Right hindlimb (tissue), 1 donor: ENCODE measurements around the gene PLIN3.
"Not testable (repeated sequence)": the region's sequence is repeated elsewhere in the genome, so short reads cannot be mapped to it uniquely, and the experiment has no call there.

Experiments
- DNase-seq: peaks from one replicate; pipeline ENCODE4 v3.0.0-alpha.2; 2018

Gene PLIN3

DNA sequence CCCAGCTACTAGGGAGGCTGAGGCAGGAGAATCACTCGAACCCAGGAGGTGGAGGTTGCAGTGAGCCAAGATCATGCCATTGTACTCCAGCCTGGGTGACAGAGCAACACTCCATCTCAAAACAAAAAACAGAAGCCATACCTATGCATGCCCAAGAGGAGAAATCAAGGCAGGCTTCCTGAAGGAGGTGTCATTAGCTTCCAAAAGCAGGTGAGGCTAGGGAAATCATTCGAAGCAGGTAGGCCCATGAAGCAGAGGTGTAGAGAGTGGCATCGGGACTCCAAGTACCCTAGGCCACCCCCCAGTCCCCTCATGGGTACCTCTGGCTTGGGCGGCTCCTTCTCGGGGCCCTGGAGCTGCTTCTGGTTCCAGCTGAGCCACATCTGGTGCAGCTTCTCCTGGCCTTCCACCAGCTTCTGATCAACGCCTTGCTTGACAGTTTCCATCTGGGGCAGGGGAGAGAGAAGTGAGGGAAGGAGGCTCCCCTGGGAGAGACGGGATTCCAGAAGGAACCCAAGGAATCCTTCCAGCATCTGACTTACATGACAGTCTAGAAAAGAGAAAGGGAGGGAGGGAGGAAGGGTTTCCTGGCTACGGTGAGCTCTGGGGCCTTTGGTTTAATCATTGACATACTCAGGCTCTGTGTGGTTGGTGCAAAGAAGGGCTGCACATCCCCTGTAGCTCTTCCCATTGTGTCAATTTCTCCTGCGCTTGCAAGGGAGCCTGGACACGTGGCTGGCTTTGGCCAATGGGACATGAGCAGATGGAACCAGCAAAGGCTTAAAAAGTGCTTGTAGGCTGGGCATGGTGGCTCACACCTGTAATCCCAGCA, 22.9 kb downstream of the PLIN3 start:
- no peak for DNase-seq

DNA sequence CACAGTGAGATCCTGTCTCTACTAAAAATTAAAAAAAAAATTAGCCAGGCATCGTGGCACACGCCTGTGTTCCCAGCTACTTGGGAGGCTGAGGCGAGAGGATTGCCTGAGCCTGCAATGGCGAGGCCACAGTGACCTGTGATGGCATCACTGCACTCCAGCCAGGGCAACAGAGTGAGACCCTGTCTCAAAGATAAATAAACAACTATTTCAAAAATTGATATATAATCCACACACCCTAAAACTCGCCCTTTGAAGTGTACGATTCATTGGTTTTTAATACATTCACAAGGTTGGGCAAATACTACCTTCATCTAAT, 23.9 kb downstream of the PLIN3 start:
- no peak for DNase-seq

DNA sequence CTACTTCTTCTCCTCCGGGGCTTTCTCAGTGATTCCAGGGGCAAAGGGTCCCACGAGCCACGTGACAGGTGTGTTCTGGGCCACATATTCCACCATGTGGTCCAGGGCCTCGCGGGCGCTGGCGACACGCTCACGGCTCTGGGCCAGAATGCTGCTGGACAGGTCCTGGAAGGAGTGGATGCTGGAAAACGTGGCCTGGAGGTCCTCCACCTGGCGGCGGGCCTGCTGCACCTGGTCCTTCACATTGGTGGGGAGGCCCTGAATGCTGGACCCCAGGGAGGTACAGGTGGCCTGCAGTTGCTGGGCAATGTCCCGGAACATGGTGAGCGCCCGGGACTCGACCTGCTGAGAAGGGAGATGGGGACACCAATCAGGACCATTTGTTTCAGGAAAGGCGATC, 28.3 kb downstream of the PLIN3 start:
- no peak for DNase-seq

DNA sequence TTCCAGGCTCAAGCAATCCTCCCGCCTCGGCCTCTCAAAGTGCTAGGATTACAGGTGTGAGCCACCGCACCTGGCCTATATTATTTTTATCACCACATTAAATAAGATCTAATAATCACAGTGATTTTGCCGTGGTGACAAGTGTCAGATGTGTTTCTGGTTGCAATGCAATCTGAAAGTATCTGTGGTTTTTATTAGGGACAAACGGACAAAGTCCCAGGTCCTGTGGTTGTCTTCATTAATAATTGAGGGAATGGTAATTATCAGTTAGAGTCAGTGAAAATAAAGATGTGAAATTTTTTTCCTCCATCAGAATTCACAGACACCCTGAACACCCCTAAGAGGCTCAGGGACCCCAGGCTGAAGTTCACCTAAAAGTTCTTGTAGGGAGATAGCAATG, 34.7 kb downstream of the PLIN3 start:
- DNase-seq, result no peak

DNA sequence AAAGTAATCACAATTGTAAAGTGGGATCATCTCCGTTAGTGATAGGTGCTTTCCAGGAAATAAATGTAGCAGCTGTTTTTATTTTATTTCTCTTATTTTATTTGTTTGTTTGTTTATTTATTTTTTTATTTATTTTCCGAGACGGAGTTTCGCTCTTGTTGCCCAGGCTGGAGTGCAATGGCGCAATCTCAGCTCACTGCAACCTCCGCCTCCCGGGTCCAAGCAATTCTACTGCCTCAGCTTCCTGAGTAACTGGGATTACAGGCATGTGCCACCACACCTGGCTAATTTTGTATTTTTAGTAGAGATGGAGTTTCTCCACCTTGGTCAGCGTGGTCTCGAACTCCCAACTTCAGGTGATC, 35.5 kb downstream of the PLIN3 start:
- not testable (repeated sequence) for DNase-seq

DNA sequence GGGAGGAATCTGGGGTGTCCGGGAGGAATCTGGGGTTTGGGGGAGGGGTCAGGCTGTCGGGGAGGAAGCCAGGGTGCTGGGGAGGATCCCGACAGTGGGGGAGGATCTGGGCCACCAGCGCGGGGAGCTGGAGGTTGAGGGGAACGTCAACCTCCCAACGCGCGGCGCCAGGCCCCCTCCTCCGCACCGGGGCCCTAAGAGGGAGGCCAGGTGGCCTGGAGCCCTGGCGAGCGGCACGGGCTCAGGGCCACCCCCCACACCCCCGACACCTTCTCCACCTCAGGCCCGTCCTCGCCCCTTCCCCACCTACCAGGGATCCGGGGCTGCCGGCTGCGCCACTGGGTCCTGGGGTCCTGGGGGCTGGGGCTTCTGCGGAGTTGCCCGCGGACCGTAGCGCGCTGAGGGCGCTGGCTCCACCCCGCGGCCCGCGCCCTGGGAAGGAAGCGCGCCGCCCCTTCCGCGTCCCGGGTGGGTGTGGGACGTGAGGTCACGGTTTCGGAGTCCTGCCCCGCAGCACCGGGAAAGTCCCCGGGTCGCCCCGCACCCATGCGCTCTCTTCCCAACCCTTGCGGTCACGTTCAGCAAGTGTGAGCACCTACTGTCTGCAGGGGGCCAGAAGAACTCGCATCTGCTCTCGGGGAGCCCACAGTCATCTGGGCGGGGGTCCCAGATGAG, 36.0 kb downstream of the PLIN3 start, which contains the start of gene TICAM1:
Gene TICAM1 (minus strand): TSS at position 409 of the 675 bp plus-strand sequence. CDS start 13,335 bp downstream, outside the sequence.
- peak; percentile 71 for DNase-seq

DNA sequence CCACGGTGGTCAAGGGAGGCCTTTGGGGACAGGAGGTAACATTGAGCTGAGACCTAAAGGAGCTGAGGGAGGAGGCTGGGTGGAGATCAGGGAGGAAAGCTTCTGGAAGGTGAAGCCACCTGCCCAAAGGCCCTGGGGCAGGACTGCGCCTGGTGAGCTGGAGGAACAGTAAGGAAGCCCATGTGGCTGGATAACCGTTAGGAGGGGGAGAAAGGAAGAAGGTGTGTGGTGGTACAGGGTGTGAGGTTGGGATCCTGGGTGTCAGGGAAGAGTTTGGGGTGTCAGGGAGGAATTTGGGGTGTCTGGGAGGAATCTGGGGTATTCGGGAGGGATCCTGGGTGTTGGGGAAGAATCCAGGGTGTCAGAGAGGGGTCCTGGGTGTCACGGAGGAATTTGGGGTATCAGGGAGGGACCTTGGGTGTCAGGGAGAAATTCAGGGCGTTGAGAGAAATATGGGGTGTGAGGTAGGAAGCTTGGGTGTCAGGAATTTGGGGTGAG, 36.6 kb downstream of the PLIN3 start:
- DNase-seq, result no peak

DNA sequence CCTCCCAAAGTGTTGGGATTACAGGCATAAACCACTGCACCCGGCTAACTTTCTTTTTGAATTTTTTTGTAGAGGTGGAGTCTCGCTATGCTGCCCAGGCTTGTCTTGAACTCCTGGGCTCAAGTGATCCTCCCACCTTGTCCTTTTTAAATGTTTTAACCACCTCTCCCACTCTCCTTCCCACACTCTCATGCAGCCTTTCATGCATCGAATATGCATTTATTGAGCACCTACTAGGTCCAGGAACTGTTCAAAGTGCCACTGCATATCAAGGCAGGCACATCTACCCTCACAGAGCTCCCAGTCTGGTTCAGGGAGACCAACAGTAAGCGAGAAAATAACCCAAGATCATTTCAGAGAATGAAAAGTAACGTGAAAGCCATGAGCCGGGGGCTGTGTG, 37.1 kb downstream of the PLIN3 start:
- no peak for DNase-seq

DNA sequence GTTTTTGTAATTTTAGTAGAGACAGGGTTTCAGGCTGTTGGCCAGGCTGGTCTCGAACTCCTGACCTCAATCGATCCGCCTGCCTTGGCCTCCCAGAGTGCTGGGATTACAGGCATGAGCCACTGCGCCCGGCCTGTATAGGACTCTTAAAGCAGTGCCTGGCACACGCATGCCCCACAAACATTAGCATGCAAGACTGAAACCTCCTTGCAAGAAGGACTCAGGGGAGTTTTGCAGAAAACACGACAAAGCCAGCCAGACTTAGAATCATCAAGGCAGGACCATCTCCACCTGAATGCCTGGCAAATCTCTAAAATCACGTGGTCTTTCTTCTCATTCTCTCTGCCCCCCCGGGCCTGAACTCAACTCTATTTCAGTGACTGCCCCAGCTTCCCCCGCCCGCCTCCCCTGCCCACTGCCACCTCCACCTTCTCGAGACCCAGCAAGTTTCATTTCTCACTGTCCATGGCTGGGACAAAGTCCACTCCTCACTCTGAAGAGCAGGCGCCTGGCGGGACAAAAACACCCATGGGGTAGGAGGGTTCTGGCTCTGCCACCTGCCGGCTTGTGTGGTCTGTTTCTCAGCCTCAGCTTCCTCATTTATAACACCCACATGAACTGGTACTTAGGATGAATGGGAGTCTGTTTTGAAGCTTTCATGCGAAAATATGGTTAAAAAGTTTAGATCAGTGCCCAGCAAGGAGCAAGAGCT, 38.3 kb downstream of the PLIN3 start:
- DNase-seq, result no peak

DNA sequence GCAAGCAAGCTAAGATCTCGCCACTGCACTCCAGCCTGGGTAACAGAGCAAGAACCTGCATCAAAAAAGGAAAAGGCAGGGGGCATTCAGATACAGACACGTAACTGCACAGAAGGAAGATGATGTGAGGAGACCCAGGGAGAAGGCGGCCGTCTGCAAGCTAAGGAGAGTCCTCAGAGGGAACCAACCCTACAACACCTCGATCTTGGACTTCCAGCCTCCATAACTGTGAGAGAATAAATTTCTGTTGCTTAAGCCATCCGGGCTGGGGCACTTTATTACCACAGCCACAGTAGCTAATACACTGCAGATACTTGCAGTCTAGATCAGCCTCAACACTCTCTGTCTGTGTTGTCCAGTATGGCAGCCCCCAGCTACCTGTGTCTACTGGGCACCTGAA, 43.9 kb downstream of the PLIN3 start:
- DNase-seq, result no peak

DNA sequence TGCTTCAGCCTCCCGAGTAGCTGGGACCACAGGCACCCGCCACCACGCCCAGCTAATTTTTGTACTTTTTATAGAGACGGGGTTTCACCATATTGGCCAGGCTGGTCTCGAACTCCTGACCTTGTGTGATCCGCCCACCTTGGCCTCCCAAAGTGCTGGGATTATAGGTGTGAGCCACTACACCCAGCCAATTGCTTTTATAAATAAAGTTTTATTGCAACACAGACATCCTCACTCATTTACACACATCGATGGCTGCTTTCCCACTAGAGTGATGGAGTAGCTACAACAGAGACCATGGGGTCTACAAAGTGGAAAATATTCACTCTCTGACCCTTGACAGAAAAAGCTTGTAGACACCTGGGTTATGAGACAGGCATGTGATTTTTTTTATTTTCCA, 45.1 kb downstream of the PLIN3 start:
- not testable (repeated sequence) for DNase-seq

DNA sequence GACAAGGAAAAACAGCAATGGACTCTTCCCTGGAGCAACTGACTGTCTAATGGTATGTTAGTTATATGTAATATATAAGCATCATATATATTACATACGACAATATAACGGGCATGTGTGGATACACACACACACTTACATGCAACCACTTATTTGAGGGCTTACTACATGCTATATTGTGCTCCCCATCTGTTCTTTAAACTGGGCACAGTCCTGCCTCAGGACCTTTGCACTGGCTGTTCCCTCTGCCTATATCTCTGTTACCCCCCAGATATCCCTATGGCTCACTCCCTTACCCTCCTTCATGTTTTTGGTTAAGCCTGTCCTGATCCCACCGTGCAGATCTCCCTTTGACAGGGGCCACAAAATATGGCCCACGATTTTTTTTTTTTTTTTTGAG, 46.2 kb downstream of the PLIN3 start:
- no peak for DNase-seq

DNA sequence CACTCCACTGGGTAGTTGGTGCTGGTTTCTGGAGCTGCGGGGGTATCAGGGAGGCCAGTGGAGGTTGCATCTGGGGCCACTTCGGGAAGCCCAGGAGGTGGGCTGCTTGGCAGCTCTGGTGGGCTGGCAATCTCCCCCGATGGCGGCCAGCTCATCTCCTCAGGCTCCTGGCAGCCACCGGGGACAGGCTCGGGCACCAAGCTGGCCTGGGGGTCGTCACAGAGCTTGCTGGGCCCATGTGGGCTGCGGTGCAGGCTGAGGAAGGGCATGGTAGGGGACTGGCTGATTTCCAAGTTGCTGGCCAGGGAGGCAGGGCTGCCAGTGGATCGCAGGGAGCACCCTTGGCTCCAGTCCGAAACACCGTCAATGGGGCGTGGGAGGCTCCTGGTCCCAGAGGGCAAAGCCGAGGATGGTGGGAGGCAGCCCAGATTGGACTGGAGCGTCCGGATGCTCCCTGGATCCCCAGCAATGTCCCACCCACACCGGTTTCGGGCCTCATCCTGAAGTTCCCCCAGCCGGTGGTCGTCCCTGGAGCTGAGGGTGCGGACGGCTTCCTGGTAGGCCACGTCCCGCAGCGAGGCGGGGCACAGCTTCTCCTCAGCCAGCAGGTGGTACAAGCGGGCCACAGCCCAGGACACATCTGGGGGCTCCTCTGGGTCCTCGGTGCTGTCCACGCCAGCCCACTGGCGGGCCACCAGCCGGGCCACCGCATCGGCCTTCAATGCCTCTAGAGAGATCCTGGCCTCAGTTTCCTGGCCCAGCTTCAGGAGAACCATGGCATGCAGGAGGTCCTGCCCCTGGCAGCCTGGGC, 49.8 kb downstream of the PLIN3 start:
- no peak for DNase-seq

DNA sequence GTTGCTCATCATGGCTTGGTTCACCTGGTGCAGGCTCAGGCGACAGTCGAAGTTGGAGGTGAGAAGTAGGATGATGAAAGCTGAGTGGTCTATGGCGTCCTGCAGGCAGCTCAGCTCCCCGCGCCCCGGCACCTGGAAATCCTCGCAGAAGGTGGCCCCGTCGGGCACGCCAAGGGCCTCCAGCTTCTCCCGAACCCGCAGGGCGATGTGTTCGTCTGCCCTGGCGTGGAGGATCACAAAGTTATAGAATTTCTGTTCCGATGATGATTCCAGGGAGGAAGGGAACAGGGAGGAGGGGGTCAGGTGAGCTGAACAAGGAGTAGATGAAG, 50.6 kb downstream of the PLIN3 start:
- DNase-seq, result no peak

DNA sequence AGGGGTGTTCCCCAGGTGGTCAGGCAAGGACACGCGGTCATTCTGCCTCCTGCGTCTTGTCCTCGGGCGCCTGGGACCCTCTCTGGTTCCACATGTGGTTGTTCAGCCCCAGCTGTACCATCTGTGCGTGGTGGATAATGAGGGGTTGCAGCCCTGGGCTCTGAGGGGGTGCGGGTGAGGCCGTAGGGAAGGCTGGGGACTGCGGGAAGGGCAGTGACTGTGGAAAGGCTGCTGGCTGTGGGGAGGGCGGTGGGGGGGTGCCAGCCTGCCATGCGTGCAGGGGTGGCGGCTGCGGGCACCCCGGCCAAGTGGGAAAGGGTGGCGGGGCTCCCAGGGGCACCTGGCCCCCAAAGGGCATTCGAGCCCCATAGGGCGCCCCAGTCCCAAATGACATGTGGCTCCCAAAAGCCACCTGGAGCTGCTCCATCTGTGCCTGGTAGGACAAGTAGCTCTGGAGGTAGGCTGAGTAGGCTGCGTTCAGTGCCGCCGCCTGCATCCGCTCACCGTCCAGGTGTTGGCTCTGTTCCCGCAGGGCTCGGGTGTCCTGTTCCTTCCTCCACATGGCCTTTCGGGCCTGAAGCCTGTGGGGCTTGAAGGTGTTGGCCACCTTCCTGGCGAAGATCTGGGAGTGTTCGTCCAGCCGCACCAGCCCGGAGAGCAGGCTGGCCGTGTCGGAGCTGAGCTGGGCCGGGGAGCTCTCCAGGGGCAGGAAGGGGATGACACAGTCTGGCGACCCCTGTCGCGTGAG, 51.1 kb downstream of the PLIN3 start:
- DNase-seq, result no peak

DNA sequence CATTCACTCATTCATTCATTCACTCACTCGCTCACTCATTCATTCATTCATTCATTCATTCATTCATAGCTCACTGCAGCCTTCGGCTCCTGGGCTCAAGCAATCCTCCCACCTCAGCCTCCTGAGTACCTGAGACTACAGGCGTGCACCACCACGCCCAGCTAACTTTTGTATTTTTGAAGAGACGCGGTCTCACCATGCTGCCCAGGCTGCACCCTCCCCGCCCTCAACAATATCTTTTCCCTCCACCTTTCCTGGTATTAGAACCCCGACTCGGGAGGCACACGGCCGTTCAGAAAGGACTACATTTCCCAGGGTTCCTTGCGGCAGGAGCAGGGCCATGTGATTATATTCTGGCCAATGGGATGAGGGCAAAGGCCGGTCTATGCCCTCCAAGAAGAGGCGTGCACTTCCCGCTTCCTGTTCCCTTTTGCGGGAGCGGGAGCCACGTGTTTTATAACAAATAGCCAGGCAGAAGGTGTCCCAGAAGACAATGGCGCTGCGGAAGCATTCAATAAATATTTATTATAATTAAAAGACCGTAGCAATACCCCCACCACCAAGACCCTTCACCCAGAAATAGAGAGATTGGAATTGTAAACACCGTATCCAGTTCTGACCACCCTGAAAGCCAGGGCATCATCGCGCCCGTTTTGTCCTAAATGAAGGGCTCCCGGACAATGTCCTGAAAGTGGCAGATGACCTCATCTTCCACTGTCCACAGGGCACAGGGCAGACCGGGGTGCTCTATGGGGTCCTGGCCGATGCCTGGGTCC, 51.9 kb downstream of the PLIN3 start:
- DNase-seq, result peak; percentile 91

DNA sequence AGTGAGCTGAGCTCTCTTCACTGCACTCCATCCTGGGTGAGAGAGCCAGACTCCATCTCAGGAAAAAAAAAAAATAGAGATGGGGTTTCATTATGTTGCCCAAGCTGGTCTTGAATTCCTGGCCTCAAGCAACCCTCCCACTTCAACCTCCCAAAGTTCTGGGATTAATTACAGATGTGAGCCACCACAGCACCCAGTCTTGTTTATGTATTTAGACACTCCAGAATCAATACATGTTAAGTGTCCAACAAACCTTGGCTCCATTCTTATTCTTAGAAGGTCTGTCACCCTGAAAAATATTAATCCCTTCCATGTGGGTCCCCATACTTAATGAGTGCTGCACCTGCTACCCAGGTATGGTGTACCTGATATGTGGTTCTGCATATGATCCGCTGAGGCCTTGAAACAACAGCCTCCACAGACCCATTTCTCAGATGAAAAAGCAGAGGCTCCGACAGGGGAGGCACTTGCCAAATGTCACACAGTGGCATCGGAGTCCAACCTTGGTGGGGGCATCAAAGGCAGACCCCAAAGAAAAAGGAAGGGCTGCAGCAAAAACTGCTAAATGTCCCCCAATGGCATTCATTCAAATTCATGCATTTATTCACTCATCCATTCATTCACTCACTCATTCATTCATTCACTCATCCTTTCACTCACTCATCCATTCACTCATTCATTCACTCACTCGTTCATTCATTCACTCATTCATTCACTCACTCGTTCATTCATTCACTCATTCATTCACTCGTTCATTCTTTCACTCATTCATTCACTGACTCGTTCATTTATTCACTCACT, 52.6 kb downstream of the PLIN3 start:
- DNase-seq, result no peak

DNA sequence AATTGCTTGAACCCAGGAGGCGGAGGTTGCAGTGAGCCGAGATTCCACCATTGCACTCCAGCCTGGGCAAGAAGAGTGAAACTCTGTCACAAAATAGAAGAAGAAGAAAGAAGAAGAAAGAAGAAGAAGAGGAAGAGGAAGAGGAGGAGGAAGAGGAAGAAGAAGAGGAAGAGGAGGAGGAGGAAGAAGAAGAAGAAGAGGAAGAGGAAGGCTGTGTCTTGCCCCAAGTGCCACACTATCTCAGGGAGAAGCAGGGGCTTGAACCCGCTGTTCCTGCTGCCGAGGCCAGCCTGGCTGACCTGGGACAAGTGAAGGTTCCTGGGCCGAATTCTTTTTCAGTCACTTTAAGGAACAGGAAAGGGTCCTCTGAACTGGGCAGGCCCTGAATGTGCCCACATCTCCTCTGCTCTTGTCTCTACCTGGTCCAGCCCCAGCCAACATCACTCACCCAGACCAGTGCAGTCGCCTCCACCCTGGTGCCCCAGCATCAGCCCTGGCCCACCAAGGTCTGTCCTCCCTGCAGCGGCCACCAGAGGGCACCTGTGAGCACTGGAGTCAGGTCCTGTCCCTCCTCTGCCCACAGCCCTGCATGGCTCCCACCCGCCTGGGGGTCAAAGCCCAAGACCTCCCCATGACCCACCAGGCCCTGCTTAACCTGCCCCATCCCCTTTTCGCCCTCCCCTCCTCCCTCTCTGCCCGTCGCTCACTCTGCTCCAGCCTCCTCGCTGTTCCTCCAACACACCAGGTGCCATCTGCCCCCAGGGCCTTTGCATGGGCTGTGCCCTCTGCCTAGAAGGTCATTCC, 55.9 kb downstream of the PLIN3 start:
- DNase-seq, result peak; percentile 78

DNA sequence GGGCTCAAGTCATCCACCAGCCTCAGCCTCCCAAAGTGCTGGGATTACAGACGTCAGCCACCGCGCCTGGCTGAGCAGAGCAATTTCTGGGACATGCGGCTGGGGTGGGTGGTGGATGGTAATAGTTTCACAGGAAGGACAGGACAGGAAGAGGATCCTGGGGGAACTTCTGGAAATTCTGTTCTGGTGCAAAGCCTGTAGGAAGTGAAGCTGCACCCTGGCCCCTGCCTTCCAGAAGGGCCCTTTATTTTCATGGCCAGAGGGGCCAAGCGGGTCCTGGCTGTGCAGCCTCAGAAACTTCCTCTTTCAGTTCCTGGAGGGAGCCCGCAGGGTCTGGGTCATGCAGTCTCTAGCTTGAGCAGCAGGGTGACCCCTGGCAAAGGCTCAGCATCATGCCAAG, 60.3 kb downstream of the PLIN3 start:
- DNase-seq, result no peak

DNA sequence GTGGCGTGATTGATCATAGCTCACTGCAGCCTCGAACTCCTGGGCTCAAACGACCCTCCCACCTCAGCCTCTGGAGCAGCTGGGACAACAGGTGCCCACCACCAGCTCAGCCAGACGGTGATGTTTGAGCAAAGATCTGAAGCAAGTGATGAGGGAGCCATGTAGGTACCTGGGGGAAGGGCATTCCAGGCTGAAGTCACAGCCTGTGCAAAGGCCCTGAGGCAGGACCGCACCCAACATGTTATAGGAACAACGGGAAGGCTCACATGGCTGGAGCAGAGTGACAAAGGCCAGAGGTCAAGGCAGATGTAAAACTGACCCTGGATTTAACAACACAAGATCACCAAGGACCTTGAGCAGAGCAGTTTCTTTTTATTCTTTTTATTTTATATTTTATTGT, 61.1 kb downstream of the PLIN3 start:
- DNase-seq, result no peak
